Right atrium auricular region (tissue), 2 donors: Measurements from ENCODE around the gene TSPAN18. TPM values are rescaled to one million over a fixed set of nuclear protein-coding genes. Genes with fewer than 3 reads are reported as not detected.

Source experiments
- DNase-seq: peaks from one replicate; pipeline ENCODE4 v3.0.0-alpha.2; 2019; ENCODE audit warnings: low spot score
- H3K27ac ChIP-seq, 2 donors: fragments of 200-600 bp; sonication (generic); 1 replicate in 1 of 2; 2 replicates in 1 of 2; pipeline ENCODE4 v1.5.1; 2016 to 2019
- H3K27me3 ChIP-seq, 2 donors: fragments of 200-600 bp; sonication (generic); one replicate each; pipeline versions ENCODE4 v1.5.1 to v1.6.0; 2017 to 2019
- H3K36me3 ChIP-seq: fragments of 200-600 bp; sonication (generic); one replicate; pipeline ENCODE4 v1.5.1; 2016
- H3K4me1 ChIP-seq, 2 donors: fragments of 200-600 bp; sonication (generic); one replicate each; pipeline versions ENCODE4 v1.5.1 to v1.6.0; 2017 to 2019
- H3K4me3 ChIP-seq, 2 donors: fragments of 200-600 bp; sonication (generic); 1 replicate in 1 of 2; 2 replicates in 1 of 2; pipeline ENCODE4 v1.5.1; 2017 to 2019; ENCODE audit warnings: mild to moderate bottlenecking in 1 of 2, moderate library complexity in 1 of 2
- H3K9me3 ChIP-seq, 2 donors: fragments of 200-600 bp; sonication (generic); one replicate each; pipeline ENCODE4 v1.5.1; 2019
- CTCF ChIP-seq, 2 donors: fragments of 200-600 bp; sonication (generic); IDR thresholded peaks; one replicate each; pipeline ENCODE4 v1.5.1; 2019; ENCODE audit warnings: antibody characterized with exemption in 2 of 2
- total RNA-seq, 2 donors: library from RNA; depleted of rRNA; stranded (reverse); fragments of >200 nt; gene quantifications; one replicate each; pipeline ENCODE4 v1.1.0, GENCODE V29; 2016

TSPAN18 gene
- total RNA-seq, 2 donors from 2014 or later, result 76.3 to 79.3 TPM

GRCh38 chr11:44766112-44766971 is 39.6 kb downstream of the TSPAN18 start:
- TF ChIP-seq CTCF (IDR thresholded peaks at IDR 0.05), result no peak
- DNase-seq, result peak; percentile 81
- Histone ChIP-seq H3K27ac (peak overlapping the region; percentile 83 to 90), H3K36me3 (peaks cover 6% of the 10 kb centered on the region), H3K9me3 (no peaks in the 10 kb centered on the region), H3K27me3 (no peaks in the 10 kb centered on the region), H3K4me3 (no peak overlapping the region), H3K4me1 (peaks cover 0 to 77% of the 10 kb centered on the region in 2 donors)

- no peak overlapping the region for H3K4me3 ChIP-seq
- no peaks in the 10 kb centered on the region for H3K27me3 ChIP-seq
- H3K36me3 ChIP-seq, result peaks cover 6% of the 10 kb centered on the region
- peak; percentile 60 for DNase-seq
- TF ChIP-seq CTCF (IDR thresholded peaks at IDR 0.05), result no peak
- peaks cover 0 to 72% of the 10 kb centered on the region in 2 donors for H3K4me1 ChIP-seq
- H3K27ac ChIP-seq, result peak overlapping the region; percentile 83 to 90
- H3K9me3 ChIP-seq, result no peaks in the 10 kb centered on the region
Observed at GRCh38 chr11:44766972-44767278, 40.2 kb downstream of the TSPAN18 start.

- no peak for TF ChIP-seq CTCF (IDR thresholded peaks at IDR 0.05)
- DNase-seq, result peak; percentile 32
- Histone ChIP-seq H3K9me3 (no peaks in the 10 kb centered on the region), H3K27ac (peak overlapping the region; percentile 83 to 90), H3K4me3 (no peak overlapping the region), H3K27me3 (no peaks in the 10 kb centered on the region), H3K36me3 (peaks cover 6% of the 10 kb centered on the region), H3K4me1 (peaks cover 0 to 67% of the 10 kb centered on the region in 2 donors)
Observed at GRCh38 chr11:44767421-44767820, 40.7 kb downstream of the TSPAN18 start.

- TF ChIP-seq CTCF (IDR thresholded peaks at IDR 0.05), result no peak
- peak overlapping the region; percentile 2 to 62 for H3K27ac ChIP-seq
- H3K27me3 ChIP-seq, result no peaks in the 10 kb centered on the region
- no peak overlapping the region for H3K4me3 ChIP-seq
- H3K4me1 ChIP-seq, result peaks cover 0 to 64% of the 10 kb centered on the region in 2 donors
- H3K9me3 ChIP-seq, result no peaks in the 10 kb centered on the region
- peaks cover 3% of the 10 kb centered on the region for H3K36me3 ChIP-seq
- peak; percentile 18 for DNase-seq
Observed at GRCh38 chr11:44770401-44770800, 43.6 kb downstream of the TSPAN18 start.

DNA sequence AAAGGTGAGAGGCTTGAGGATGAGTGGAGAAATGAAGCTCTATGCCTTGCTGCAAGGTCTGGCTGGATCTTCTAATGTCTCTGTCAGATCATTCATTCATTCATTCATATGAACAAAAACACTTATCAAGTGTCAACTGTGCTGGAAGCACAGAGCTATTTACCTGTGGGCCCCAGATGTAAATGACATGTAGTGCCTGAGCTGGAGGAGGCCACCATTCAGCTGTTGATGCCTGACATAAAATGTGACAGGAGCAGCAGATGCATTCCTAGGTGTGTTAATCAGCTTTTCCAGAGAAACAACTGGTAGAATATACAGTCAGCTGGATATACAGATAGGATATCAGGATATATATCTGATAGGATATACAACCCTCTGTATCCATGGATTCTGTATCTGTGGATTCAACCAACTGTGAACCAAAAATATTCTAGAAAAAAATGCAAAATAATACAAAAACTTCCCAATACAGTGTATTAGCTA is 44.5 kb downstream of the TSPAN18 start:
- Histone ChIP-seq H3K36me3 (no peaks in the 10 kb centered on the region), H3K9me3 (no peaks in the 10 kb centered on the region), H3K4me3 (no peak overlapping the region), H3K27me3 (no peaks in the 10 kb centered on the region), H3K4me1 (peaks cover 0 to 65% of the 10 kb centered on the region in 2 donors), H3K27ac (peak overlapping the region in 1 of 2 donors; percentile 62)
- DNase-seq, result no peak
- TF ChIP-seq CTCF (IDR thresholded peaks at IDR 0.05), result no peak
